Esophagus muscularis mucosa (tissue), 4 donors: ENCODE data around the gene CTNNA2. TPM values are rescaled to one million over a fixed set of nuclear protein-coding genes. Genes with fewer than 3 reads are reported as not detected.
"Not testable (repeated sequence)": the region's sequence is repeated elsewhere in the genome, so short reads cannot be mapped to it uniquely, and the experiment has no call there.

ENCODE experiments used
- DNase-seq: peaks from one replicate; pipeline ENCODE4 v3.0.0-alpha.2; 2017; ENCODE audit errors: extremely low spot score
- H3K27ac ChIP-seq, 4 donors: fragments of 200-600 bp; sonication (generic); replicated peaks in 1 of 4; 1 replicate in 3 of 4; 2 replicates in 1 of 4; pipeline ENCODE4 v1.5.1; 2016 to 2019; ENCODE audit warnings: mild to moderate bottlenecking in 1 of 4
- H3K27me3 ChIP-seq, 4 donors: fragments of 200-600 bp; sonication (generic); one replicate each; pipeline versions ENCODE4 v1.5.1 to v1.6.0; 2016 to 2019
- H3K36me3 ChIP-seq, 4 donors: fragments of 200-600 bp; sonication (generic); one replicate each; pipeline ENCODE4 v1.5.1; 2016 to 2019
- H3K4me1 ChIP-seq, 4 donors: fragments of 200-600 bp; sonication (generic); one replicate each; pipeline ENCODE4 v1.5.1; 2016 to 2019
- H3K4me3 ChIP-seq, 4 donors: fragments of 200-600 bp; sonication (generic); 1 replicate in 2 of 4; 2 replicates in 2 of 4; pipeline ENCODE4 v1.5.1; 2016 to 2019; ENCODE audit warnings: mild to moderate bottlenecking in 4 of 4, moderate library complexity in 1 of 4
- H3K9me3 ChIP-seq, 4 donors: fragments of 200-600 bp; sonication (generic); 1 replicate in 3 of 4; 2 replicates in 1 of 4; pipeline ENCODE4 v1.5.1; 2016 to 2019
- CTCF ChIP-seq, 3 experiments: fragments of 200-600 bp in 2 of 3; fragments of 450-650 bp in 1 of 3; sonication (generic) in 2 of 3; IDR thresholded peaks; one replicate each; pipeline ENCODE4 v1.5.1; 2017 to 2019; ENCODE audit warnings: antibody characterized with exemption in 3 of 3, mild to moderate bottlenecking in 2 of 3, moderate library complexity in 1 of 3
- EP300 ChIP-seq: sonication (generic); formaldehyde crosslinking; IDR thresholded peaks from one replicate; pipeline ENCODE4 v1.6.1; 2017; ENCODE audit warnings: antibody characterized with exemption
- POLR2A ChIP-seq: fragments of 450-650 bp; IDR thresholded peaks from one replicate; pipeline ENCODE4 v1.6.1; 2017; ENCODE audit warnings: antibody characterized with exemption, moderate library complexity, mild to moderate bottlenecking, low read depth
- POLR2AphosphoS5 ChIP-seq, 2 donors: sonication (generic); formaldehyde crosslinking; IDR thresholded peaks; one replicate each; pipeline ENCODE4 v1.6.1; 2017; ENCODE audit warnings: antibody characterized with exemption in 2 of 2
- WGBS: methylation state at CpG from one replicate; pipeline ENCODE4 v1.1.5; 2018; 5-methylcytosine and 5-hydroxymethylcytosine counted together
- intact Hi-C: fragments of 100-400 bp; cut with DNase I; formaldehyde crosslinking; loops from one replicate; pipeline ENCODE4 v1.15.1; 2023
- total RNA-seq, 4 donors: library from RNA; depleted of rRNA; stranded (reverse); fragments of >200 nt; gene quantifications; one replicate each; pipeline versions ENCODE4 v1.1.0 to v1.2.1, GENCODE V29; 2016

CTNNA2 gene
- total RNA-seq, 4 donors from 2014 or later = 0.42 to 2.5 (median 1.1) TPM

GRCh38 chr2:80028051-80028450 is 515.2 kb downstream of the CTNNA2 start:
- no peak for DNase-seq
- no peaks in the 10 kb centered on the region for H3K4me1 ChIP-seq
- no peak overlapping the region for H3K27ac ChIP-seq
- WGBS = 88% methylated on average over 3 of the region's 3 CpGs
- no peaks in the 10 kb centered on the region for H3K36me3 ChIP-seq
- H3K27me3 ChIP-seq = no peaks in the 10 kb centered on the region
- H3K9me3 ChIP-seq = no peaks in the 10 kb centered on the region
- H3K4me3 ChIP-seq = no peak overlapping the region
- no peak for TF ChIP-seq CTCF (IDR thresholded peaks at IDR 0.05)
- TF ChIP-seq POLR2A = no peak
- TF ChIP-seq POLR2AphosphoS5 (IDR thresholded peaks at IDR 0.05) = no peak
- TF ChIP-seq EP300 = no peak
- intact Hi-C loops = no loop called here

GRCh38 chr2:80028584-80028983 is 515.7 kb downstream of the CTNNA2 start:
- H3K4me3 ChIP-seq = no peak overlapping the region
- intact Hi-C loops = no loop called here
- DNase-seq = no peak
- H3K36me3 ChIP-seq = no peaks in the 10 kb centered on the region
- no peaks in the 10 kb centered on the region for H3K27me3 ChIP-seq
- TF ChIP-seq CTCF (IDR thresholded peaks at IDR 0.05) = no peak
- TF ChIP-seq EP300 = no peak
- TF ChIP-seq POLR2A = no peak
- TF ChIP-seq POLR2AphosphoS5 (IDR thresholded peaks at IDR 0.05) = no peak
- no peak overlapping the region for H3K27ac ChIP-seq
- no peaks in the 10 kb centered on the region for H3K4me1 ChIP-seq
- no peaks in the 10 kb centered on the region for H3K9me3 ChIP-seq

- no peaks in the 10 kb centered on the region for H3K36me3 ChIP-seq
- intact Hi-C loops = no loop called here
- no peak for DNase-seq
- no peaks in the 10 kb centered on the region for H3K4me1 ChIP-seq
- WGBS = 81% methylated on average over 2 of the region's 2 CpGs
- no peaks in the 10 kb centered on the region for H3K27me3 ChIP-seq
- TF ChIP-seq POLR2AphosphoS5 (IDR thresholded peaks at IDR 0.05) (no peak), POLR2A (no peak)
- no peak overlapping the region for H3K4me3 ChIP-seq
- no peak overlapping the region for H3K27ac ChIP-seq
- H3K9me3 ChIP-seq = no peaks in the 10 kb centered on the region
These were observed 517.3 kb downstream of the CTNNA2 start for GRCh38 chr2:80030135-80030534.

GRCh38 chr2:80032684-80033083 is 519.8 kb downstream of the CTNNA2 start:
- H3K27ac ChIP-seq, H3K9me3 ChIP-seq, H3K27me3 ChIP-seq, H3K36me3 ChIP-seq, H3K4me1 ChIP-seq, H3K4me3 ChIP-seq, DNase-seq, intact Hi-C loops: not testable (repeated sequence)
- 88% methylated on average over 7 of the region's 7 CpGs for WGBS

GRCh38 chr2:80035749-80036285 is 523.0 kb downstream of the CTNNA2 start:
- no peaks in the 10 kb centered on the region for H3K4me1 ChIP-seq
- WGBS = 83% methylated on average over 5 of the region's 5 CpGs
- DNase-seq = no peak
- H3K36me3 ChIP-seq = no peaks in the 10 kb centered on the region
- no peak overlapping the region for H3K4me3 ChIP-seq
- no peak overlapping the region for H3K27ac ChIP-seq
- intact Hi-C loops = no loop called here
- H3K9me3 ChIP-seq = no peaks in the 10 kb centered on the region
- TF ChIP-seq POLR2A (no peak), EP300 (no peak), CTCF (IDR thresholded peaks at IDR 0.05) (no peak), POLR2AphosphoS5 (IDR thresholded peaks at IDR 0.05) (no peak)
- H3K27me3 ChIP-seq = no peaks in the 10 kb centered on the region

- no peak for DNase-seq
- Histone ChIP-seq H3K36me3 (no peaks in the 10 kb centered on the region), H3K27me3 (peaks cover 0 to 3% (median 0%) of the 10 kb centered on the region in 4 donors), H3K9me3 (no peaks in the 10 kb centered on the region), H3K27ac (no peak overlapping the region), H3K4me3 (no peak overlapping the region), H3K4me1 (no peaks in the 10 kb centered on the region)
- WGBS = 86% methylated on average over 4 of the region's 4 CpGs
- TF ChIP-seq EP300 (no peak), POLR2AphosphoS5 (IDR thresholded peaks at IDR 0.05) (no peak), POLR2A (no peak), CTCF (IDR thresholded peaks at IDR 0.05) (no peak)
- intact Hi-C loops = no loop called here
These were observed 524.5 kb downstream of the CTNNA2 start for GRCh38 chr2:80037310-80037709.
